Adrenal gland (tissue), 12 donors: Measurements from ENCODE around the gene CCNY. TPM values are rescaled to one million over a fixed set of nuclear protein-coding genes. Genes with fewer than 3 reads are reported as not detected.

Experiments
- DNase-seq, 7 donors: peaks; one replicate each; pipeline ENCODE4 v3.0.0-alpha.2; 2019 to 2020
- H3K27ac ChIP-seq, 5 donors: fragments of 200-600 bp; sonication (generic) in 4 of 5; 1 replicate in 3 of 5; 2 replicates in 2 of 5; pipeline versions ENCODE4 v1.5.1 to v1.8.0; 2016 to 2020; ENCODE audit warnings: mild to moderate bottlenecking in 1 of 5
- H3K27me3 ChIP-seq: fragments of 200-600 bp; 2 replicates; pipeline ENCODE4 v1.8.0; 2021
- H3K36me3 ChIP-seq, 2 donors: fragments of 200-600 bp; replicated peaks in 1 of 2; 1 replicate in 1 of 2; 2 replicates in 1 of 2; pipeline versions ENCODE4 v1.5.1 to v1.8.0; 2018 to 2022
- H3K4me1 ChIP-seq, 2 donors: fragments of 200-600 bp; replicated peaks in 1 of 2; 1 replicate in 1 of 2; 2 replicates in 1 of 2; pipeline versions ENCODE4 v1.5.1 to v1.8.0; 2018 to 2021
- H3K4me3 ChIP-seq, 4 donors: fragments of 200-600 bp; sonication (generic) in 3 of 4; one replicate each; pipeline ENCODE4 v1.5.1; 2016 to 2018
- H3K9me3 ChIP-seq, 3 donors: fragments of 200-600 bp; sonication (generic) in 1 of 3; replicated peaks in 1 of 3; 1 replicate in 2 of 3; 2 replicates in 1 of 3; pipeline versions ENCODE4 v1.5.1 to v1.8.0; 2016 to 2021
- POLR2A ChIP-seq, 2 donors: fragments of 450-650 bp; IDR thresholded peaks; one replicate each; pipeline ENCODE4 v1.6.1; 2017; ENCODE audit warnings: antibody characterized with exemption in 2 of 2, mild to moderate bottlenecking in 2 of 2, moderate library complexity in 1 of 2
- WGBS, 4 donors: extraction: QIAGEN DNeasy Blood & Tissue Kit in 2 of 4; methylation state at CpG; one replicate each; pipeline versions ENCODE4 v1.1.5 to v1.1.7; 2013 to 2017; 5-methylcytosine and 5-hydroxymethylcytosine counted together
- intact Hi-C, 2 donors: fragments of 100-400 bp; cut with DNase I; formaldehyde crosslinking; loops; one replicate each; pipeline versions ENCODE4 v1.14.1 to v1.15.0; 2022 to 2023
- polyA plus RNA-seq, 3 donors: library from polyadenylated mRNA; stranded (reverse); fragments of 200-250 nt in 2 of 3; fragments of 350-450 nt in 1 of 3; fragmentation: Illumina TruSeq in 1 of 3; extraction: RNeasy Lipid Tissue Mini Kit (QIAGEN cat#74804) in 1 of 3; gene quantifications; one replicate each; pipeline ENCODE4 v1.2.3, GENCODE V29; 2013 to 2014
- total RNA-seq, 9 donors: library from RNA; depleted of rRNA in 4 of 9; stranded (reverse); fragments of >200 nt in 4 of 9; fragments of 120-200 nt in 1 of 9; fragmentation: NEBNext Ultra II Directional in 1 of 9; extraction: Animal tissue kit (Norgen Biotek cat#: 25700) in 1 of 9; gene quantifications; one replicate each; pipeline versions ENCODE4 v1.1.0 to v1.2.4, GENCODE V29; 2013 to 2023
- TF ChIP-seq, protein P1 (sequence below), 6 experiments: fragments of 450-650 bp in 4 of 6; fragments of 200-600 bp in 2 of 6; sonication (generic) in 1 of 6; IDR thresholded peaks; 1 replicate in 5 of 6; 2 replicates in 1 of 6; pipeline versions ENCODE4 v1.5.1 to v1.8.0; 2016 to 2021; ENCODE audit warnings: antibody characterized with exemption in 6 of 6, mild to moderate bottlenecking in 2 of 6, moderate library complexity in 1 of 6
- donor health status: healthy with polysubstance abuse.
- donor health status: Bipolar disorder and iron deficiency.
- donor health status: DM: yes; HTN: yes; CAD: no.
- donor health status: DM: no; HTN: no; CAD: no.
- donor health status: DM: no; HTN: no; CAD: no.
- donor health status: DM: yes; HTN: yes; CAD: no.

The CCNY gene
- total and polyA plus RNA-seq, 12 donors = 18.3 to 87.0 (median 45.2) TPM

DNA sequence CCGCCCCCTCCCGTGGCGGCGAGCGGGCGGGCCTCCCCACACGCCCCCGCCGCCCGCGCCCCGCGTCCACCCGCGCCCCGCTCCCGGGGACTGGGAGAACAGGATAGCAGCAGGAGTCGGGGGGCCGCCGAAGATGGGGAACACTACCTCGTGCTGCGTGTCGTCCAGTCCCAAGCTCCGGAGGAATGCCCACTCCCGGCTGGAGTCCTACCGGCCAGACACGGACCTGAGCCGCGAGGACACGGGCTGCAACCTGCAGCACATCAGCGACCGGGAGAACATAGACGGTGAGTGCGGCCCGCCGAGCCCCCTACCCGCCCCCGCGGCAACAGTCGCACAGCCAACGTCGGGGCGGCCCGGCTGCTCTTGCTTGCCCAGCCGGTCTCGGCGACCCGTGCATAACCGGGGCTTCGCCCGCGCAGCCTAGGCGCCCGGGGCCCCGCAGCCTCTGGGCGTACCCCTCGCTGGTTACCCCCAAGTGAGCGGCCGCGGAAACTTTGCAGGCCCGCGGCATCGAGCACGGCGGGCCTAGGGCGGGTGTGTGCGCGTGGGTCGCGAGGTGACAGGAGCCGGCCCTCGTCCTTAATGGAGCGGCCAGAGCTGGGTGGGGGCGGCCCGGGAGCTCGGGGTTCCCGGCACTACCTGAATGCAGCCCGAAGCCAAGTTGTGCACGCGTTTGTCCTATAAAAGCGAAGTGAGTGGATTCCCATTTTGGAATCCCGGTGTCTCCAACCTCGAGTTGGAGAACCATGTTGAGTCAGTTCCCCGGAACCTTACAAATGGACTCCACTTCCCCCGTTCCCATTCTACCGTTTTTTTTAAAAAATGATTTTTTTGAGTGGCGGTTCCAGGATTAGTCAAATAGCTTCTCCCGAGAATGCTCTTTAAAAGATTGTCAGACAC, 863 bp downstream of the CCNY start:
- Histone ChIP-seq H3K9me3 (no peaks in the 10 kb centered on the region), H3K27ac (peak overlapping the region in 3 of 5 donors; percentile 47 to 93 (median 59)), H3K27me3 (no peaks in the 10 kb centered on the region), H3K4me1 (peaks cover 19 to 61% of the 10 kb centered on the region in 2 donors), H3K4me3 (peak overlapping the region; percentile 17 to 100 (median 75)), H3K36me3 (no peaks in the 10 kb centered on the region)
- intact Hi-C loops = no loop called here
- 1% methylated on average over 13 to 88 of the region's 88 CpGs for WGBS, 4 donors
- TF ChIP-seq, protein P1, sequence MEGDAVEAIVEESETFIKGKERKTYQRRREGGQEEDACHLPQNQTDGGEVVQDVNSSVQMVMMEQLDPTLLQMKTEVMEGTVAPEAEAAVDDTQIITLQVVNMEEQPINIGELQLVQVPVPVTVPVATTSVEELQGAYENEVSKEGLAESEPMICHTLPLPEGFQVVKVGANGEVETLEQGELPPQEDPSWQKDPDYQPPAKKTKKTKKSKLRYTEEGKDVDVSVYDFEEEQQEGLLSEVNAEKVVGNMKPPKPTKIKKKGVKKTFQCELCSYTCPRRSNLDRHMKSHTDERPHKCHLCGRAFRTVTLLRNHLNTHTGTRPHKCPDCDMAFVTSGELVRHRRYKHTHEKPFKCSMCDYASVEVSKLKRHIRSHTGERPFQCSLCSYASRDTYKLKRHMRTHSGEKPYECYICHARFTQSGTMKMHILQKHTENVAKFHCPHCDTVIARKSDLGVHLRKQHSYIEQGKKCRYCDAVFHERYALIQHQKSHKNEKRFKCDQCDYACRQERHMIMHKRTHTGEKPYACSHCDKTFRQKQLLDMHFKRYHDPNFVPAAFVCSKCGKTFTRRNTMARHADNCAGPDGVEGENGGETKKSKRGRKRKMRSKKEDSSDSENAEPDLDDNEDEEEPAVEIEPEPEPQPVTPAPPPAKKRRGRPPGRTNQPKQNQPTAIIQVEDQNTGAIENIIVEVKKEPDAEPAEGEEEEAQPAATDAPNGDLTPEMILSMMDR (IDR thresholded peaks at IDR 0.05) = peak in 3 of 6 experiments; percentile 20 to 23 (median 21)
- TF ChIP-seq POLR2A (IDR thresholded peaks at IDR 0.05) = no peak
- DNase-seq = peak; percentile 41 to 71 (median 61)

- TF ChIP-seq, protein P1 (IDR thresholded peaks at IDR 0.05) = no peak
- TF ChIP-seq POLR2A (IDR thresholded peaks at IDR 0.05) = no peak
- no peaks in the 10 kb centered on the region for H3K27me3 ChIP-seq
- 63 to 71% (median 69%) methylated on average over 2 of the region's 2 CpGs for WGBS, 4 donors
- H3K9me3 ChIP-seq = no peaks in the 10 kb centered on the region
- no peak overlapping the region for H3K27ac ChIP-seq
- peaks cover 13 to 38% of the 10 kb centered on the region in 2 donors for H3K4me1 ChIP-seq
- no peak for DNase-seq
- intact Hi-C loops = no loop called here
- H3K36me3 ChIP-seq = no peaks in the 10 kb centered on the region
- H3K4me3 ChIP-seq = no peak overlapping the region
Measured at GRCh38 chr10:35339942-35340341, 3.6 kb downstream of the CCNY start.

DNA sequence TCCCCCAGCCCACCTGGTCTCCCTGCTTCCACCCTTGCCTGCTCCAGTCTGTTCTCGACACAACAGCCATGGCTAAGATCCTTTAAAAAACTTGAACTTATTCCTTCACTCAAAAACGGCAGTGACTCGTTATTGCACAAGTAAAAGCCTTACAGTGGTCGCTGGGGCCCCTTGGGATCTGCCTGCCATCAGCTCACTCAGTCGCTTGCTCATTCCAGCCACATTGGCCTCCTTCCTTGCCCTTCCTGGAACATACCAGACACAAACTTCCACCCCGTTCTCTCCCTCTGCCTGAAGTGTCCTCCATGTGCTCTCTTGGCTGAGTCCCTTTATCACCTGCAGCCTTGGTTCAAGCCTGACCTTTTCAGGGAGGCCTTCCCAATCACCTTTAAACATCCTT, 4.7 kb downstream of the CCNY start:
- no peak overlapping the region for H3K4me3 ChIP-seq
- H3K36me3 ChIP-seq = no peaks in the 10 kb centered on the region
- no peaks in the 10 kb centered on the region for H3K27me3 ChIP-seq
- DNase-seq = peak in 2 of 7 donors; percentile 21 to 48
- H3K4me1 ChIP-seq = peaks cover 13 to 37% of the 10 kb centered on the region in 2 donors
- TF ChIP-seq, protein P1 (IDR thresholded peaks at IDR 0.05) = no peak
- TF ChIP-seq POLR2A (IDR thresholded peaks at IDR 0.05) = no peak
- no peaks in the 10 kb centered on the region for H3K9me3 ChIP-seq
- peak overlapping the region in 1 of 5 donors; percentile 49 for H3K27ac ChIP-seq
- 29 to 42% (median 37%) methylated on average over 6 of the region's 6 CpGs for WGBS, 4 donors
- intact Hi-C loops = no loop called here

DNA sequence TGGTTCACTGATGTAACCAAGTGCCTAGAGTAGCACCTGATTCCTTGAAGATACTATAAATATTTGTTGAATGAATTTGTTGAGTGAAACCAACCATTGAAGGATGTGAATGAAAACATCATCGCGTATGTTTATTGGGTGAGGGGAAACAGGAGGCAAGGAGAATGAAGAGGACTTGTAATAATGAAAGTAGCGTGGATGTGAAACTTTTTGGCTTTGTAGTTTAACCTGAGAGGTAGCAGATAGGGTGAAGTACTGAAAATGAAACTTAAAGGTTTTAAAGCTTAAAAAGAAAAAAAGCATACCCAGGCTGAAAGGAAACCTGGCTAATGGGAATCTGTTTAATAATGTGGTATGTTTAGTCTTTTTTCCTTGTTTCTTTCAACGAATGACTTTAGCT, 5.2 kb downstream of the CCNY start:
- intact Hi-C loops = no loop called here
- TF ChIP-seq, protein P1 (IDR thresholded peaks at IDR 0.05) = no peak
- TF ChIP-seq POLR2A (IDR thresholded peaks at IDR 0.05) = no peak
- H3K4me3 ChIP-seq = no peak overlapping the region
- DNase-seq = no peak
- no peaks in the 10 kb centered on the region for H3K27me3 ChIP-seq
- H3K36me3 ChIP-seq = no peaks in the 10 kb centered on the region
- peaks cover 19 to 43% of the 10 kb centered on the region in 2 donors for H3K4me1 ChIP-seq
- no peaks in the 10 kb centered on the region for H3K9me3 ChIP-seq
- H3K27ac ChIP-seq = no peak overlapping the region
- 62 to 69% (median 67%) methylated on average over 4 of the region's 4 CpGs for WGBS, 4 donors
